Measurements from ENCODE around the gene FANCM. TPM values are rescaled to one million over a fixed set of nuclear protein-coding genes. Genes with fewer than 3 reads are reported as not detected.
A peak's percentile ranks its signal among the peaks of the same experiment; 100 is the strongest.

FANCM gene
- total RNA-seq, 6 experiments from 2014 or later, result 5.4 to 8.7 (median 6.0) TPM

GRCh38 chr14:45095143-45095542 lies 40.6 kb upstream of the FANCM start:
- TF ChIP-seq, protein P1, sequence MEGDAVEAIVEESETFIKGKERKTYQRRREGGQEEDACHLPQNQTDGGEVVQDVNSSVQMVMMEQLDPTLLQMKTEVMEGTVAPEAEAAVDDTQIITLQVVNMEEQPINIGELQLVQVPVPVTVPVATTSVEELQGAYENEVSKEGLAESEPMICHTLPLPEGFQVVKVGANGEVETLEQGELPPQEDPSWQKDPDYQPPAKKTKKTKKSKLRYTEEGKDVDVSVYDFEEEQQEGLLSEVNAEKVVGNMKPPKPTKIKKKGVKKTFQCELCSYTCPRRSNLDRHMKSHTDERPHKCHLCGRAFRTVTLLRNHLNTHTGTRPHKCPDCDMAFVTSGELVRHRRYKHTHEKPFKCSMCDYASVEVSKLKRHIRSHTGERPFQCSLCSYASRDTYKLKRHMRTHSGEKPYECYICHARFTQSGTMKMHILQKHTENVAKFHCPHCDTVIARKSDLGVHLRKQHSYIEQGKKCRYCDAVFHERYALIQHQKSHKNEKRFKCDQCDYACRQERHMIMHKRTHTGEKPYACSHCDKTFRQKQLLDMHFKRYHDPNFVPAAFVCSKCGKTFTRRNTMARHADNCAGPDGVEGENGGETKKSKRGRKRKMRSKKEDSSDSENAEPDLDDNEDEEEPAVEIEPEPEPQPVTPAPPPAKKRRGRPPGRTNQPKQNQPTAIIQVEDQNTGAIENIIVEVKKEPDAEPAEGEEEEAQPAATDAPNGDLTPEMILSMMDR (IDR thresholded peaks at IDR 0.05), result no peak
- no peaks in the 10 kb centered on the region for H3K9me3 Mint-ChIP-seq
- H3K27ac Mint-ChIP-seq, result no peak overlapping the region
- peaks cover 37% of the 10 kb centered on the region for H3K36me3 Mint-ChIP-seq (ENCODE audit: low read depth)
- H3K4me1 Mint-ChIP-seq (ENCODE audit: low read depth), result peaks cover 29% of the 10 kb centered on the region
- H3K27me3 Mint-ChIP-seq (ENCODE audit: insufficient read depth), result no peaks in the 10 kb centered on the region; the same call in 1 of the 2 replicates
- DNase-seq, result no peak
- no peak overlapping the region for H3K4me3 Mint-ChIP-seq

GRCh38 chr14:45096218-45096617 lies 39.5 kb upstream of the FANCM start:
- Mint-ChIP-seq H3K9me3 (no peaks in the 10 kb centered on the region), H3K27me3 (ENCODE audit: insufficient read depth) (no peaks in the 10 kb centered on the region; the same call in 1 of the 2 replicates), H3K4me3 (no peak overlapping the region), H3K36me3 (ENCODE audit: low read depth) (peaks cover 37% of the 10 kb centered on the region), H3K4me1 (ENCODE audit: low read depth) (peaks cover 18% of the 10 kb centered on the region), H3K27ac (no peak overlapping the region)
- TF ChIP-seq, protein P1 (IDR thresholded peaks at IDR 0.05), result no peak
- no peak for DNase-seq

GRCh38 chr14:45103806-45104205 lies 31.9 kb upstream of the FANCM start:
- no peaks in the 10 kb centered on the region for H3K4me1 Mint-ChIP-seq (ENCODE audit: low read depth)
- DNase-seq, result no peak
- H3K27ac Mint-ChIP-seq, result no peak overlapping the region
- no peaks in the 10 kb centered on the region; the same call in none of the 2 replicates for H3K27me3 Mint-ChIP-seq (ENCODE audit: insufficient read depth)
- TF ChIP-seq, protein P1 (IDR thresholded peaks at IDR 0.05), result no peak
- H3K9me3 Mint-ChIP-seq, result no peaks in the 10 kb centered on the region
- H3K36me3 Mint-ChIP-seq (ENCODE audit: low read depth), result peaks cover 10% of the 10 kb centered on the region
- H3K4me3 Mint-ChIP-seq, result no peak overlapping the region

GRCh38 chr14:45104561-45104960 lies 31.2 kb upstream of the FANCM start:
- TF ChIP-seq, protein P1 (IDR thresholded peaks at IDR 0.05), result no peak
- H3K27me3 Mint-ChIP-seq (ENCODE audit: insufficient read depth), result no peaks in the 10 kb centered on the region; the same call in 1 of the 2 replicates
- no peak for DNase-seq
- peaks cover 3% of the 10 kb centered on the region for H3K36me3 Mint-ChIP-seq (ENCODE audit: low read depth)
- H3K4me3 Mint-ChIP-seq, result no peak overlapping the region
- no peaks in the 10 kb centered on the region for H3K9me3 Mint-ChIP-seq
- no peaks in the 10 kb centered on the region for H3K4me1 Mint-ChIP-seq (ENCODE audit: low read depth)
- H3K27ac Mint-ChIP-seq, result no peak overlapping the region

DNA sequence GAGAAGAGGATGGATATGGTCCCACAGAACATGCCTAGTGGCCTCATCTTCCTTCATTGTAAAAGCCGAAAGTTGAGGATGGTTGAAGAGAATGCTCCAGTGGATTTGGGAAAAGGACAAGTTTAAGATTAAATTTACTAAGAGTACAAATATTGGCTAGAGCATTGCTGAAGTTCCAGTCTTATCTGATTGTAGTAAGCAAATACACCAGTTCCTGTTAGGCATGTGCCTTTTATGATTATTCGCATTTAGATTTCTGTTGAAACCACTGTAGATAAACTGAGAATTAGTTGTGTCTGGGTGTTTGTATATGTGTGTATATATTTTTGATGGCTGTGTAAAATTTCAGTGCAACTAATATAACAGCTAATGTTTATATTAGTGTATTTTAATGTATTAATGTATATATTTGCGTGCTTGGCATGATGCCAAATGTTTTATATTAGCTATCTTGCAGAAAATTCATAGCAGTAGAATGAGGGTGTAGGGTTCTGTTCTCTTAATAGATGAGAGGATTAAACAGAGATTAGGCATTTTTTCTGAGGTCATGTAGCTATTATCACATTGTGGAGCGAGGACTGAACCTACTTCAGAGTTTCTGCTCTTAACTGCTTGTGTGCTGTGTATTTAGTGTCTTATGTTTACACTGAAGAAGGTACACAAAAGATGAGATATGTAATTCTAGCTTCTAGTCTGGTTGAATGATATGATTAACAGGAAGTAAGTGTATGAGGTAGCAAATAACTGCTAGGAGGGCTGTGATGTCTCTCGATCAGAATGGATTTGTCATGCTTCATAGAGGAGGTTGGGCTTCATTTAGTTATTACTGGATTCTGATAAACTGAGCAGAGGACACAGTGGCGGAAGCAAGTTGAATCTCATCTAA lies 22.6 kb upstream of the FANCM start:
- H3K27ac Mint-ChIP-seq, result peak overlapping the region; percentile 60
- H3K36me3 Mint-ChIP-seq (ENCODE audit: low read depth), result peaks cover 18% of the 10 kb centered on the region
- no peak for DNase-seq
- no peaks in the 10 kb centered on the region; the same call in 1 of the 2 replicates for H3K27me3 Mint-ChIP-seq (ENCODE audit: insufficient read depth)
- H3K4me3 Mint-ChIP-seq, result no peak overlapping the region
- no peaks in the 10 kb centered on the region for H3K9me3 Mint-ChIP-seq
- H3K4me1 Mint-ChIP-seq (ENCODE audit: low read depth), result peaks cover 17% of the 10 kb centered on the region
- TF ChIP-seq, protein P1 (IDR thresholded peaks at IDR 0.05), result no peak

All from HFFc6 (cell line).